HCT116 (cell line): ENCODE results near the gene DNHD1. TPM values are rescaled to one million over a fixed set of nuclear protein-coding genes. Genes with fewer than 3 reads are reported as not detected.

Experiments used
- ATAC-seq: fragments of 200-7000 bp; cut with Tn5 transposase; 2 replicates; pipeline ENCODE4 v1.9.1; 2020; ENCODE audit warnings: mild to moderate bottlenecking, moderate library complexity
- BruUV-seq: library from RNA; stranded (reverse); fragments of 400-500 nt; replicated peaks from 2 replicates; lab custom pipeline; 2021; lab: Mats Ljungman, UMichigan
- CTCF ChIA-PET: fragments of 300-600 bp; sonication (Branson Sonifier 250); formaldehyde crosslinking; loops from one replicate; lab custom pipeline; 2021; ENCODE audit warnings: antibody characterized with exemption; lab: Charles Lee
- POLR2A ChIA-PET: fragments of 300-600, 350-600 bp; sonication (Branson Sonifier 250); formaldehyde crosslinking; loops from one replicate; lab custom pipeline; 2021; ENCODE audit warnings: antibody characterized with exemption; lab: Charles Lee
- RAD21 ChIA-PET, 2 experiments: fragments of 300-600 bp; sonication (Branson Sonifier 250); formaldehyde crosslinking; loops; one replicate each; lab custom pipeline; 2023; ENCODE audit warnings: low total read pairs in 2 of 2; ENCODE audit not compliant: uncharacterized antibody in 2 of 2, unreplicated experiment in 2 of 2, low non-redundant PET in 1 of 2; lab: Charles Lee
- DNase-seq: peaks from one replicate; pipeline ENCODE4 v3.0.0-alpha.2; 2010; ENCODE audit warnings: low read depth, low spot score
- H2AFZ ChIP-seq: fragments of 200-600 bp; shearing (Covaris generic), sonication (generic); 2 replicates; pipeline ENCODE4 v1.6.1; 2017; ENCODE audit warnings: low read depth, mixed run types, mixed read lengths, antibody characterized with exemption, low read length; ENCODE audit not compliant: poor library complexity, severe bottlenecking
- H3K27ac ChIP-seq: 2 replicates; pipeline ENCODE4 v1.5.1; 2012; ENCODE audit warnings: low read depth, low read length
- H3K27me3 ChIP-seq: fragments of 200-600 bp; sonication (generic); 2 replicates; pipeline ENCODE4 v1.6.1; 2016; ENCODE audit warnings: mixed run types, low read length, mixed read lengths; ENCODE audit not compliant: insufficient read depth
- H3K36me3 ChIP-seq, 2 experiments: fragments of 200-500 bp in 1 of 2; fragments of 200-600 bp in 1 of 2; sonication (Bioruptor generic) in 1 of 2; sonication (generic) in 1 of 2; 2 replicates each; pipeline versions ENCODE4 v1.5.1 to v1.6.1; 2014 to 2016; ENCODE audit warnings: low read length in 2 of 2, inconsistent platforms in 1 of 2, mixed read lengths in 1 of 2, mixed run types in 1 of 2; ENCODE audit not compliant: insufficient read depth in 2 of 2, control insufficient read depth in 1 of 2
- H3K4me1 ChIP-seq, 2 experiments: fragments of 200-600 bp in 1 of 2; sonication (generic) in 1 of 2; 2 replicates each; pipeline versions ENCODE4 v1.5.1 to v1.6.1; 2012 to 2017; ENCODE audit warnings: low read length in 2 of 2, inconsistent platforms in 1 of 2, mild to moderate bottlenecking in 1 of 2, mixed read lengths in 1 of 2, mixed run types in 1 of 2, moderate library complexity in 1 of 2; ENCODE audit not compliant: insufficient read depth in 2 of 2, control insufficient read depth in 1 of 2
- H3K4me2 ChIP-seq: fragments of 200-600 bp; sonication (generic); 2 replicates; pipeline ENCODE4 v1.6.1; 2017; ENCODE audit warnings: mixed run types, low read length, mixed read lengths
- H3K4me3 ChIP-seq, 2 experiments: fragments of 200-600 bp in 1 of 2; sonication (generic) in 1 of 2; replicated peaks in 1 of 2; 2 replicates each; pipeline ENCODE4 v1.5.1; 2011 to 2016; ENCODE audit warnings: low read length in 2 of 2, control low read depth in 1 of 2, low read depth in 1 of 2, mild to moderate bottlenecking in 1 of 2, mixed read lengths in 1 of 2, mixed run types in 1 of 2
- H3K79me2 ChIP-seq: fragments of 200-600 bp; sonication (generic); 2 replicates; pipeline ENCODE4 v1.6.1; 2017; ENCODE audit warnings: mild to moderate bottlenecking, mixed run types, low read length, moderate library complexity, mixed read lengths; ENCODE audit not compliant: insufficient read depth
- H3K9ac ChIP-seq: fragments of 200-600 bp; sonication (generic); 2 replicates; pipeline ENCODE4 v1.6.1; 2016; ENCODE audit warnings: low read length, mixed read lengths
- H3K9me2 ChIP-seq: fragments of 200-600 bp; sonication (generic), shearing (Covaris generic); 2 replicates; pipeline ENCODE4 v1.6.1; 2017; ENCODE audit warnings: mixed run types, mild to moderate bottlenecking, moderate library complexity; ENCODE audit not compliant: insufficient read depth
- H3K9me3 ChIP-seq, 2 experiments: fragments of 200-500 bp in 1 of 2; fragments of 200-600 bp in 1 of 2; sonication (Bioruptor generic) in 1 of 2; sonication (generic) in 1 of 2; 2 replicates each; pipeline ENCODE4 v1.6.1; 2014 to 2017; ENCODE audit warnings: low read length in 2 of 2, mixed read lengths in 2 of 2, inconsistent platforms in 1 of 2, low read depth in 1 of 2, mild to moderate bottlenecking in 1 of 2, mixed run types in 1 of 2, moderate library complexity in 1 of 2; ENCODE audit not compliant: control insufficient read depth in 1 of 2, insufficient read depth in 1 of 2
- H4K20me1 ChIP-seq: fragments of 200-600 bp; sonication (generic), shearing (Covaris generic); 2 replicates; pipeline ENCODE4 v1.6.1; 2017; ENCODE audit warnings: mixed run types, mild to moderate bottlenecking, moderate library complexity; ENCODE audit not compliant: insufficient read depth
- CBX3 ChIP-seq: IDR thresholded peaks from 2 replicates; pipeline ENCODE4 v1.6.1; 2012; ENCODE audit warnings: low read depth
- CEBPB ChIP-seq: IDR thresholded peaks from 2 replicates; pipeline ENCODE4 v1.6.1; 2012; ENCODE audit warnings: low read depth
- EGR1 ChIP-seq: IDR thresholded peaks from 2 replicates; pipeline ENCODE4 v1.6.1; 2012; ENCODE audit warnings: low read depth
- ELF1 ChIP-seq: IDR thresholded peaks from 2 replicates; pipeline ENCODE4 v1.6.1; 2012; ENCODE audit warnings: low read depth, borderline replicate concordance
- EZH2 ChIP-seq: fragments of 200-600 bp; sonication (generic); IDR thresholded peaks from 2 replicates; pipeline ENCODE4 v1.6.1; 2017; ENCODE audit warnings: antibody characterized with exemption, mixed run types
- EZH2phosphoT487 ChIP-seq: fragments of 200-600 bp; IDR thresholded peaks from 2 replicates; pipeline ENCODE4 v1.6.1; 2018; ENCODE audit warnings: antibody characterized with exemption, borderline replicate concordance
- FOSL1 ChIP-seq: IDR thresholded peaks from 2 replicates; pipeline ENCODE4 v1.6.1; 2012; ENCODE audit warnings: low read depth
- JUND ChIP-seq: IDR thresholded peaks from 2 replicates; pipeline ENCODE4 v1.6.1; 2012
- POLR2A ChIP-seq: IDR thresholded peaks from 2 replicates; pipeline ENCODE4 v1.7.0; 2011; ENCODE audit warnings: borderline replicate concordance; ENCODE audit not compliant: insufficient read depth, insufficient read length; ENCODE audit errors: extremely low read depth
- POLR2AphosphoS5 ChIP-seq: IDR thresholded peaks from 2 replicates; pipeline ENCODE4 v1.6.1; 2011; ENCODE audit warnings: mild to moderate bottlenecking, low read depth, low read length, moderate library complexity
- RAD21 ChIP-seq: IDR thresholded peaks from 2 replicates; pipeline ENCODE4 v1.6.1; 2012; ENCODE audit warnings: low read depth, mild to moderate bottlenecking
- SIN3A ChIP-seq: IDR thresholded peaks from 2 replicates; pipeline ENCODE4 v1.6.1; 2012; ENCODE audit warnings: low read depth
- SP1 ChIP-seq: IDR thresholded peaks from 2 replicates; pipeline ENCODE4 v1.6.1; 2012; ENCODE audit warnings: low read depth
- SRF ChIP-seq: IDR thresholded peaks from 2 replicates; pipeline ENCODE4 v1.6.1; 2012; ENCODE audit warnings: low read depth
- YY1 ChIP-seq: IDR thresholded peaks from 2 replicates; pipeline ENCODE4 v1.6.1; 2011; ENCODE audit warnings: low read length, low read depth, moderate library complexity, mild to moderate bottlenecking; ENCODE audit not compliant: insufficient replicate concordance; ENCODE audit errors: extremely low read depth
- ZFX ChIP-seq: fragments of 450-650 bp; IDR thresholded peaks from 2 replicates; pipeline ENCODE4 v1.6.1; 2017
- ZNF274 ChIP-seq: fragments of 200-500 bp; sonication (Bioruptor generic); IDR thresholded peaks from 2 replicates; pipeline ENCODE4 v1.6.1; 2014; ENCODE audit warnings: mild to moderate bottlenecking, low read depth, low read length, inconsistent platforms
- intact Hi-C: fragments of 100-400 bp; cut with micrococcal nuclease; formaldehyde crosslinking; loops from 2 replicates; pipeline ENCODE4 v1.10.0; 2022
- total RNA-seq: library from RNA; stranded (reverse); gene quantifications from one replicate; pipeline ENCODE4 v1.2.1, GENCODE V29; 2021; ENCODE audit not compliant: unreplicated experiment
- TF ChIP-seq, protein P1 (sequence below): IDR thresholded peaks from 2 replicates; pipeline ENCODE4 v1.6.1; 2011; ENCODE audit warnings: mild to moderate bottlenecking, low read length, moderate library complexity; ENCODE audit not compliant: insufficient replicate concordance; ENCODE audit errors: extremely low read depth
- TF ChIP-seq, protein P2 (sequence below): IDR thresholded peaks from 2 replicates; pipeline ENCODE4 v1.6.1; 2012
- TF ChIP-seq, protein P3 (sequence below): IDR thresholded peaks from 2 replicates; pipeline ENCODE4 v1.6.1; 2012; ENCODE audit warnings: low read depth

The DNHD1 gene
- total RNA-seq, 1 experiment from 2014 or later, result 8.0 TPM

DNA sequence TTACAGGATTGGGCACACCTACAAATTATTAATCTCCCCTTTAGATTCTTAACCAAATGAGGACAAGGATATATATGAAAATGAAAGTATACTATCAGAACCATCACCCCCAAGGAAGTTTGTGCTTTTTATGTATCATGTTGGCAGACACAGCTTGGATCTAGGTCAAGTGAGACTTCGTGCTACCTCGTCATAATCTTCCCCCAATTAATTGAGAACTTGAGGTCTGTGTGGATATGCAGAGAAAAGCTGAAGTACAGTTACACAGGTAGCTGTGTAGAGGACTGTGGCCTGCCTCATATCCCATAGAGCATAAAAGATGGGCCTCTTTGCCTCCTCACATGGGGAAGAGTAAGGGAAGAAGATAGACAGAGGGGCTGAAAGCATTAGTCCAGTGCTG lies 45.6 kb downstream of the DNHD1 start:
- H3K4me2 ChIP-seq, result no peak overlapping the region
- POLR2A ChIA-PET, result no interaction called here
- H3K79me2 ChIP-seq, result no peaks in the 10 kb centered on the region
- no TSS peak for BruUV-seq
- CTCF ChIA-PET, result no interaction called here
- no peak for ATAC-seq
- RAD21 ChIA-PET, result no interaction called here
- H3K27me3 ChIP-seq, result no peaks in the 10 kb centered on the region
- no peak overlapping the region for H3K4me3 ChIP-seq
- no peaks in the 10 kb centered on the region for H3K36me3 ChIP-seq
- no peaks in the 10 kb centered on the region for H3K9me3 ChIP-seq
- H2AFZ ChIP-seq, result no peak overlapping the region
- no peak overlapping the region for H3K9ac ChIP-seq
- DNase-seq, result no peak
- H3K4me1 ChIP-seq, result no peaks in the 10 kb centered on the region
- TF ChIP-seq YY1, result no peak
- TF ChIP-seq SP1, result no peak
- TF ChIP-seq, protein P1, sequence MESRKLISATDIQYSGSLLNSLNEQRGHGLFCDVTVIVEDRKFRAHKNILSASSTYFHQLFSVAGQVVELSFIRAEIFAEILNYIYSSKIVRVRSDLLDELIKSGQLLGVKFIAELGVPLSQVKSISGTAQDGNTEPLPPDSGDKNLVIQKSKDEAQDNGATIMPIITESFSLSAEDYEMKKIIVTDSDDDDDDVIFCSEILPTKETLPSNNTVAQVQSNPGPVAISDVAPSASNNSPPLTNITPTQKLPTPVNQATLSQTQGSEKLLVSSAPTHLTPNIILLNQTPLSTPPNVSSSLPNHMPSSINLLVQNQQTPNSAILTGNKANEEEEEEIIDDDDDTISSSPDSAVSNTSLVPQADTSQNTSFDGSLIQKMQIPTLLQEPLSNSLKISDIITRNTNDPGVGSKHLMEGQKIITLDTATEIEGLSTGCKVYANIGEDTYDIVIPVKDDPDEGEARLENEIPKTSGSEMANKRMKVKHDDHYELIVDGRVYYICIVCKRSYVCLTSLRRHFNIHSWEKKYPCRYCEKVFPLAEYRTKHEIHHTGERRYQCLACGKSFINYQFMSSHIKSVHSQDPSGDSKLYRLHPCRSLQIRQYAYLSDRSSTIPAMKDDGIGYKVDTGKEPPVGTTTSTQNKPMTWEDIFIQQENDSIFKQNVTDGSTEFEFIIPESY, result no peak
- TF ChIP-seq CBX3, result no peak
- no peak for TF ChIP-seq POLR2AphosphoS5
- TF ChIP-seq, protein P2, sequence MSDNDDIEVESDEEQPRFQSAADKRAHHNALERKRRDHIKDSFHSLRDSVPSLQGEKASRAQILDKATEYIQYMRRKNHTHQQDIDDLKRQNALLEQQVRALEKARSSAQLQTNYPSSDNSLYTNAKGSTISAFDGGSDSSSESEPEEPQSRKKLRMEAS, result no peak
- TF ChIP-seq SIN3A, result no peak
- no peak for TF ChIP-seq EZH2
- no peak for TF ChIP-seq RAD21
- no peak for TF ChIP-seq ELF1
- TF ChIP-seq ZFX, result no peak
- TF ChIP-seq, protein P3, sequence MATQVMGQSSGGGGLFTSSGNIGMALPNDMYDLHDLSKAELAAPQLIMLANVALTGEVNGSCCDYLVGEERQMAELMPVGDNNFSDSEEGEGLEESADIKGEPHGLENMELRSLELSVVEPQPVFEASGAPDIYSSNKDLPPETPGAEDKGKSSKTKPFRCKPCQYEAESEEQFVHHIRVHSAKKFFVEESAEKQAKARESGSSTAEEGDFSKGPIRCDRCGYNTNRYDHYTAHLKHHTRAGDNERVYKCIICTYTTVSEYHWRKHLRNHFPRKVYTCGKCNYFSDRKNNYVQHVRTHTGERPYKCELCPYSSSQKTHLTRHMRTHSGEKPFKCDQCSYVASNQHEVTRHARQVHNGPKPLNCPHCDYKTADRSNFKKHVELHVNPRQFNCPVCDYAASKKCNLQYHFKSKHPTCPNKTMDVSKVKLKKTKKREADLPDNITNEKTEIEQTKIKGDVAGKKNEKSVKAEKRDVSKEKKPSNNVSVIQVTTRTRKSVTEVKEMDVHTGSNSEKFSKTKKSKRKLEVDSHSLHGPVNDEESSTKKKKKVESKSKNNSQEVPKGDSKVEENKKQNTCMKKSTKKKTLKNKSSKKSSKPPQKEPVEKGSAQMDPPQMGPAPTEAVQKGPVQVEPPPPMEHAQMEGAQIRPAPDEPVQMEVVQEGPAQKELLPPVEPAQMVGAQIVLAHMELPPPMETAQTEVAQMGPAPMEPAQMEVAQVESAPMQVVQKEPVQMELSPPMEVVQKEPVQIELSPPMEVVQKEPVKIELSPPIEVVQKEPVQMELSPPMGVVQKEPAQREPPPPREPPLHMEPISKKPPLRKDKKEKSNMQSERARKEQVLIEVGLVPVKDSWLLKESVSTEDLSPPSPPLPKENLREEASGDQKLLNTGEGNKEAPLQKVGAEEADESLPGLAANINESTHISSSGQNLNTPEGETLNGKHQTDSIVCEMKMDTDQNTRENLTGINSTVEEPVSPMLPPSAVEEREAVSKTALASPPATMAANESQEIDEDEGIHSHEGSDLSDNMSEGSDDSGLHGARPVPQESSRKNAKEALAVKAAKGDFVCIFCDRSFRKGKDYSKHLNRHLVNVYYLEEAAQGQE, result no peak
- TF ChIP-seq ZNF274, result no peak
- TF ChIP-seq JUND, result no peak
- no peak for TF ChIP-seq CEBPB
- no peak for TF ChIP-seq FOSL1
- TF ChIP-seq EZH2phosphoT487, result no peak
- TF ChIP-seq EGR1, result no peak
- no peak for TF ChIP-seq POLR2A
- no peak for TF ChIP-seq SRF
- intact Hi-C loops, result no loop called here
- no peaks in the 10 kb centered on the region for H4K20me1 ChIP-seq
- H3K27ac ChIP-seq, result no peak overlapping the region
- H3K9me2 ChIP-seq, result no peaks in the 10 kb centered on the region
